Caco-2 (cell line): ENCODE data around the gene NKAIN1. TPM values are rescaled to one million over a fixed set of nuclear protein-coding genes. Genes with fewer than 3 reads are reported as not detected.

ENCODE experiments used
- BruUV-seq: library from RNA; stranded (reverse); fragments of 400-500 nt; replicated peaks from 2 replicates; lab custom pipeline; 2021; lab: Mats Ljungman, UMichigan
- CTCF ChIA-PET: fragments of 300-600 bp; sonication (Branson Sonifier 250); formaldehyde crosslinking; loops from one replicate; lab custom pipeline; 2022; ENCODE audit warnings: antibody characterized with exemption; lab: Charles Lee
- POLR2A ChIA-PET: fragments of 300-600 bp; sonication (Branson Sonifier 250); formaldehyde crosslinking; loops from one replicate; lab custom pipeline; 2022; ENCODE audit warnings: antibody characterized with exemption; lab: Charles Lee
- DNase-seq, 2 experiments: peaks; one replicate each; pipeline versions ENCODE4 v3.0.0 to v3.0.0-alpha.2; 2020 to 2022
- H3K27me3 ChIP-seq: replicated peaks from 2 replicates; pipeline ENCODE4 v1.6.0; 2011; ENCODE audit warnings: low read length; ENCODE audit not compliant: control insufficient read depth, insufficient read depth
- H3K36me3 ChIP-seq: 2 replicates; pipeline ENCODE4 v1.5.1; 2011; ENCODE audit warnings: low read length; ENCODE audit not compliant: control insufficient read depth, insufficient read depth
- H3K4me1 ChIP-seq: fragments of 250-450 bp; sonication (Bioruptor Pico); 2 replicates; pipeline ENCODE4 v1.5.1; 2020; ENCODE audit warnings: mild to moderate bottlenecking
- H3K4me3 ChIP-seq: 2 replicates; pipeline ENCODE4 v1.5.1; 2011; ENCODE audit warnings: low read depth, mild to moderate bottlenecking, control low read depth, low read length
- H3K9me3 ChIP-seq: fragments of 250-450 bp; sonication (Bioruptor Pico); 2 replicates; pipeline ENCODE4 v1.5.1; 2020; ENCODE audit warnings: mild to moderate bottlenecking, moderate library complexity
- H3K27ac Mint-ChIP-seq: one replicate; pipeline ENCODE4 v1.8.0; 2022; ENCODE audit warnings: mixed read lengths; ENCODE audit not compliant: unreplicated experiment
- H3K27me3 Mint-ChIP-seq: one replicate; pipeline ENCODE4 v1.8.0; 2022; ENCODE audit warnings: mixed read lengths; ENCODE audit not compliant: insufficient read depth, unreplicated experiment
- H3K36me3 Mint-ChIP-seq: one replicate; pipeline ENCODE4 v1.8.0; 2022; ENCODE audit warnings: mild to moderate bottlenecking, mixed read lengths; ENCODE audit not compliant: insufficient read depth, unreplicated experiment
- H3K4me1 Mint-ChIP-seq: one replicate; pipeline ENCODE4 v1.8.0; 2022; ENCODE audit warnings: low read depth, mixed read lengths; ENCODE audit not compliant: unreplicated experiment
- H3K4me3 Mint-ChIP-seq: one replicate; pipeline ENCODE4 v1.8.0; 2022; ENCODE audit warnings: mild to moderate bottlenecking, moderate library complexity, mixed read lengths; ENCODE audit not compliant: unreplicated experiment
- H3K9me3 Mint-ChIP-seq: one replicate; pipeline ENCODE4 v1.8.0; 2022; ENCODE audit warnings: mixed read lengths; ENCODE audit not compliant: unreplicated experiment
- intact Hi-C: fragments of 100-400 bp; cut with micrococcal nuclease; formaldehyde crosslinking; loops from one replicate; pipeline ENCODE4 v1.10.0; 2022; ENCODE audit not compliant: unreplicated experiment
- total RNA-seq: library from RNA; stranded (reverse); gene quantifications from 2 replicates; pipeline ENCODE4 v1.2.3, GENCODE V29; 2022
- TF ChIP-seq, protein P1 (sequence below), 2 experiments: fragments of 200-600 bp in 1 of 2; IDR thresholded peaks; 1 replicate in 1 of 2; 2 replicates in 1 of 2; pipeline versions ENCODE4 v1.5.1 to v1.8.0; 2011 to 2022; ENCODE audit warnings: antibody characterized with exemption in 1 of 2, control low read depth in 1 of 2, inconsistent platforms in 1 of 2, low read depth in 1 of 2, low read length in 1 of 2, mild to moderate bottlenecking in 1 of 2, moderate library complexity in 1 of 2; ENCODE audit not compliant: insufficient read depth in 1 of 2, severe bottlenecking in 1 of 2, unreplicated experiment in 1 of 2

NKAIN1 gene
- total RNA-seq, 1 experiment from 2014 or later = not detected

DNA sequence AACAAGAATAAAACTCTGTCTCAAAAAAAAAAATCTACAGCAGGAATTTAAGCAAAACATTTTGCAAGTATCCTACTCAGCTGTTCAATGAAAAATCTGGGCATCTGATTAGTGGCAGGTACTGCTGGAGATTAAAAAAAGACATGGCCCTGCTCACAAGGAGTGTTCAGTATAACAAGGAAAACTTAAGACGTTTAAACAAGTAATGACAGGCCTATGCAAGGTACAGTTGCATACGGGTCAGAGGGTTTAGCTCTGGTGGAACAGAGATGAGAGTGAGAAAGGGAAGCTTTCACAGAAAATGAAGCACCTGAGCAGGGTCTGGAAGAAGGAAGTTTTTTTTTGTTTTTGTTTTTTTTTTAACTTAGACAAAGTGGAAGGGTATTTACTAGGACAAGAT is 33.9 kb upstream of the NKAIN1 start:
- Mint-ChIP-seq H3K36me3 (peaks cover 57% of the 10 kb centered on the region), H3K4me3 (no peak overlapping the region), H3K9me3 (no peaks in the 10 kb centered on the region), H3K4me1 (peaks cover 2% of the 10 kb centered on the region), H3K27ac (no peak overlapping the region), H3K27me3 (no peaks in the 10 kb centered on the region)
- ChIA-PET POLR2A (no interaction called here), CTCF (no interaction called here)
- Histone ChIP-seq H3K4me3 (no peak overlapping the region), H3K27me3 (no peaks in the 10 kb centered on the region), H3K9me3 (no peaks in the 10 kb centered on the region), H3K4me1 (no peaks in the 10 kb centered on the region), H3K36me3 (no peaks in the 10 kb centered on the region; the same call in 1 of the 2 replicates)
- TF ChIP-seq, protein P1, sequence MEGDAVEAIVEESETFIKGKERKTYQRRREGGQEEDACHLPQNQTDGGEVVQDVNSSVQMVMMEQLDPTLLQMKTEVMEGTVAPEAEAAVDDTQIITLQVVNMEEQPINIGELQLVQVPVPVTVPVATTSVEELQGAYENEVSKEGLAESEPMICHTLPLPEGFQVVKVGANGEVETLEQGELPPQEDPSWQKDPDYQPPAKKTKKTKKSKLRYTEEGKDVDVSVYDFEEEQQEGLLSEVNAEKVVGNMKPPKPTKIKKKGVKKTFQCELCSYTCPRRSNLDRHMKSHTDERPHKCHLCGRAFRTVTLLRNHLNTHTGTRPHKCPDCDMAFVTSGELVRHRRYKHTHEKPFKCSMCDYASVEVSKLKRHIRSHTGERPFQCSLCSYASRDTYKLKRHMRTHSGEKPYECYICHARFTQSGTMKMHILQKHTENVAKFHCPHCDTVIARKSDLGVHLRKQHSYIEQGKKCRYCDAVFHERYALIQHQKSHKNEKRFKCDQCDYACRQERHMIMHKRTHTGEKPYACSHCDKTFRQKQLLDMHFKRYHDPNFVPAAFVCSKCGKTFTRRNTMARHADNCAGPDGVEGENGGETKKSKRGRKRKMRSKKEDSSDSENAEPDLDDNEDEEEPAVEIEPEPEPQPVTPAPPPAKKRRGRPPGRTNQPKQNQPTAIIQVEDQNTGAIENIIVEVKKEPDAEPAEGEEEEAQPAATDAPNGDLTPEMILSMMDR (IDR thresholded peaks at IDR 0.05; ENCODE audit: insufficient read depth in 1 of 2, low read depth in 1 of 2, low read length in 1 of 2, severe bottlenecking in 1 of 2, unreplicated experiment in 1 of 2) = no peak
- no TSS peak for BruUV-seq
- intact Hi-C loops = no loop called here
- DNase-seq = no peak

DNA sequence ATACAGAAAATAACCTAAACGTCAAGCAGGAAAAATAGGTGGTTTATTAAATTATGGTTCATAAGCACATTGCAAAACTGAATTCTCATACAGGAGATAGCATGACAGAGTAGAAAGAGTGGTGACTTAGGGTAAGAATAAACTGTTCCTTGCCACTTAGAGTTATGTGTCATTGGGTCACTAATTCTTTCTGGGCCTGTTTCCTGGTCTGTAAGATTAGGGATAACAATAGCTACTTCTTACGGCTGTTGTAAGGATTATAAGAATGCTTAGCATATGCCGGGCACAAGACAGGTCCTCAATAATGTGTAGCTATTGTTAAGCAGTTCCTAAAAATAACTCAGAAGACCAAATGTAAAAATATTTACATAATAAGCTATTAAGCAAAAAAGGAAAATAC is 32.7 kb upstream of the NKAIN1 start:
- Mint-ChIP-seq H3K4me1 (no peaks in the 10 kb centered on the region), H3K27ac (no peak overlapping the region), H3K4me3 (no peak overlapping the region), H3K27me3 (no peaks in the 10 kb centered on the region), H3K36me3 (peaks cover 51% of the 10 kb centered on the region), H3K9me3 (no peaks in the 10 kb centered on the region)
- TF ChIP-seq, protein P1 (IDR thresholded peaks at IDR 0.05; ENCODE audit: insufficient read depth in 1 of 2, low read depth in 1 of 2, low read length in 1 of 2, severe bottlenecking in 1 of 2, unreplicated experiment in 1 of 2) = no peak
- H3K4me1 ChIP-seq = no peaks in the 10 kb centered on the region
- ChIA-PET CTCF (no interaction called here), POLR2A (no interaction called here)
- H3K27me3 ChIP-seq = no peaks in the 10 kb centered on the region
- intact Hi-C loops = no loop called here
- DNase-seq = no peak
- H3K4me3 ChIP-seq = no peak overlapping the region
- BruUV-seq = no TSS peak
- no peaks in the 10 kb centered on the region; the same call in 1 of the 2 replicates for H3K36me3 ChIP-seq
- no peaks in the 10 kb centered on the region for H3K9me3 ChIP-seq

DNA sequence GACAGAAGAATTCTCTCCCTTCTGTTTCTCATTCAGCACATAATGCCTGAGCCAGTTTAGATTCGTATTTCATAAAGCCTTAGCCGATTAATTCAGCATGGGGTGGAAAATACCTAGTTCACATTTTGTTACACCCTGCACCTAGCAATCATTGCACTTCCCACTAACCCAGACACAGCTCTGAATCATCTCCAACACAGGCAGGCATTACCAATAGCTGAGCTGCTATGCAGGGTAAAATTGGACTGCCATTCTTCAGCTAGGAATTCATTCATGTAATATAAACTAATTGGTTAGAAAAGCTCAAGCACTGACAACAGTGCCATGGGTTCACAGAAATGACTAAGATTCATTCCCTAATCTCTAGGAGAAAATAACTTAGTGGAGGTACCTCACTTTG is 26.9 kb upstream of the NKAIN1 start:
- Histone ChIP-seq H3K36me3 (no peaks in the 10 kb centered on the region), H3K4me3 (no peak overlapping the region), H3K4me1 (no peaks in the 10 kb centered on the region), H3K9me3 (no peaks in the 10 kb centered on the region), H3K27me3 (no peaks in the 10 kb centered on the region)
- intact Hi-C loops = no loop called here
- no peaks in the 10 kb centered on the region for H3K4me1 Mint-ChIP-seq
- H3K27me3 Mint-ChIP-seq = no peaks in the 10 kb centered on the region
- BruUV-seq = no TSS peak
- ChIA-PET POLR2A (no interaction called here), CTCF (no interaction called here)
- no peak overlapping the region for H3K27ac Mint-ChIP-seq
- H3K4me3 Mint-ChIP-seq = no peak overlapping the region
- no peak for DNase-seq
- no peaks in the 10 kb centered on the region for H3K9me3 Mint-ChIP-seq
- H3K36me3 Mint-ChIP-seq = peaks cover 66% of the 10 kb centered on the region
- TF ChIP-seq, protein P1 (IDR thresholded peaks at IDR 0.05; ENCODE audit: insufficient read depth in 1 of 2, low read depth in 1 of 2, low read length in 1 of 2, severe bottlenecking in 1 of 2, unreplicated experiment in 1 of 2) = no peak
